Non-pigmented ciliary epithelial cell (primary cell): ENCODE results near the gene DENND1B.
"Not testable (repeated sequence)": the region's sequence is repeated elsewhere in the genome, so short reads cannot be mapped to it uniquely, and the experiment has no call there.

Experiments
- DNase-seq: peaks from one replicate; pipeline ENCODE4 v3.0.0-alpha.2; 2010; ENCODE audit warnings: low read depth

Gene DENND1B

GRCh38 chr1:197782722-197783360 lies 7.6 kb upstream of the DENND1B start:
- DNase-seq: no peak

- no peak for DNase-seq
Observed at GRCh38 chr1:197781968-197782721, 6.9 kb upstream of the DENND1B start.

- no peak for DNase-seq
Observed at GRCh38 chr1:197779921-197780320, 4.6 kb upstream of the DENND1B start.

- no peak for DNase-seq
Observed at GRCh38 chr1:197778366-197778945, 3.2 kb upstream of the DENND1B start.

GRCh38 chr1:197776351-197777105 lies 1.2 kb upstream of the DENND1B start:
- peak; percentile 84 for DNase-seq

- no peak for DNase-seq
Observed at GRCh38 chr1:197774466-197775281, 606 bp downstream of the DENND1B start.

GRCh38 chr1:197773856-197774255 lies 1.4 kb downstream of the DENND1B start:
- no peak for DNase-seq

- DNase-seq: no peak
Observed at GRCh38 chr1:197771904-197772556, 3.2 kb downstream of the DENND1B start.

- no peak for DNase-seq
Observed at GRCh38 chr1:197771386-197771785, 3.9 kb downstream of the DENND1B start.

GRCh38 chr1:197770243-197770642 lies 5.0 kb downstream of the DENND1B start:
- DNase-seq: no peak

GRCh38 chr1:197769287-197769686 lies 6.0 kb downstream of the DENND1B start:
- no peak for DNase-seq

- DNase-seq: no peak
Observed at GRCh38 chr1:197768014-197768805, 7.1 kb downstream of the DENND1B start.

- DNase-seq: no peak
Observed at GRCh38 chr1:197763769-197764168, 11.5 kb downstream of the DENND1B start.

GRCh38 chr1:197763307-197763706 lies 12.0 kb downstream of the DENND1B start:
- DNase-seq: no peak

- no peak for DNase-seq
Observed at GRCh38 chr1:197761654-197762053, 13.6 kb downstream of the DENND1B start.

GRCh38 chr1:197755553-197755952 lies 19.7 kb downstream of the DENND1B start:
- DNase-seq: not testable (repeated sequence)

- DNase-seq: not testable (repeated sequence)
Observed at GRCh38 chr1:197752652-197753164, 22.6 kb downstream of the DENND1B start.

GRCh38 chr1:197750366-197750765 lies 24.9 kb downstream of the DENND1B start:
- no peak for DNase-seq

- DNase-seq: no peak
Observed at GRCh38 chr1:197745911-197746310, 29.4 kb downstream of the DENND1B start.

- no peak for DNase-seq
Observed at GRCh38 chr1:197744979-197745378, 30.3 kb downstream of the DENND1B start.
